Adrenal gland (tissue), 5 donors: ENCODE results near the gene PRPS1.

ENCODE experiments used
- CTCF ChIP-seq, 6 experiments: fragments of 450-650 bp in 4 of 6; fragments of 200-600 bp in 2 of 6; sonication (generic) in 1 of 6; IDR thresholded peaks; 1 replicate in 5 of 6; 2 replicates in 1 of 6; pipeline versions ENCODE4 v1.5.1 to v1.8.0; 2016 to 2021; ENCODE audit warnings: antibody characterized with exemption in 6 of 6, mild to moderate bottlenecking in 2 of 6, moderate library complexity in 1 of 6
- POLR2A ChIP-seq, 2 donors: fragments of 450-650 bp; IDR thresholded peaks; one replicate each; pipeline ENCODE4 v1.6.1; 2017; ENCODE audit warnings: antibody characterized with exemption in 2 of 2, mild to moderate bottlenecking in 2 of 2, moderate library complexity in 1 of 2
- donor health status: DM: no; HTN: no; CAD: no.

- TF ChIP-seq CTCF (IDR thresholded peaks at IDR 0.05) (no peak), POLR2A (IDR thresholded peaks at IDR 0.05) (no peak)
Measured at GRCh38 chrX:107625739-107626138, 2.6 kb upstream of the PRPS1 start.
